WERI-Rb-1 (cell line): ENCODE results near the gene CFAP69.

ENCODE experiments used
- DNase-seq: peaks from one replicate; pipeline ENCODE4 v3.0.0-alpha.2; 2020
- H3K27ac ChIP-seq: fragments of 250-450 bp; sonication (Bioruptor Pico); 2 replicates; pipeline ENCODE4 v1.5.1; 2020; ENCODE audit warnings: mild to moderate bottlenecking, moderate library complexity
- H3K27me3 ChIP-seq: fragments of 250-450 bp; sonication (Bioruptor Pico); 2 replicates; pipeline ENCODE4 v1.5.1; 2021; ENCODE audit warnings: mild to moderate bottlenecking, low read depth, moderate library complexity; ENCODE audit not compliant: insufficient read depth, severe bottlenecking
- H3K36me3 ChIP-seq: fragments of 250-450 bp; sonication (Bioruptor Pico); 2 replicates; pipeline ENCODE4 v1.5.1; 2020; ENCODE audit warnings: mild to moderate bottlenecking, moderate library complexity
- H3K4me3 ChIP-seq: 2 replicates; pipeline ENCODE4 v1.5.1; 2011; ENCODE audit warnings: low read depth, mild to moderate bottlenecking, control low read depth, low read length
- H3K9me3 ChIP-seq: fragments of 250-450 bp; sonication (Bioruptor Pico); 2 replicates; pipeline ENCODE4 v1.5.1; 2021; ENCODE audit warnings: mild to moderate bottlenecking, moderate library complexity; ENCODE audit not compliant: severe bottlenecking
- TF ChIP-seq, protein P1 (sequence below): IDR thresholded peaks from 2 replicates; pipeline ENCODE4 v1.5.1; 2011; ENCODE audit warnings: low read depth, mild to moderate bottlenecking, control low read depth, inconsistent platforms, low read length

Gene CFAP69

DNA sequence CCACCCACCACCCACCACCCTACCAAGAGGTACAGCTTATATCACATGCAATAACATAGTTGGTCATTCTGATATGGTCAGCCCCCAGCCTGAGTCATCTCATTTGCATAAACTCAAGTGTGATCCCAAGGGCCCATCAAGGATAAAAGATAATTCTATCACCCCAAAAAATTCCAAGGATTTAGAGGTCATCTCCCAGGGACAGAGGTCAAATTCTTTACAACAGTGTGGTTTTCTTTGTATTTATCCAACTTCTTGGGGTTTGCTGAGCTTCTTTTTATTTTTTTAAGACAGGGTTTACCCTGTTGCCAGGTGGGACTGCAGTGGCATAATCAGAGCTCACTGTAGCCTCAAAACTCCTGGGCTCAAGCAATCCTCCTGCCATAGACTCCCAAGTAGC is 92.1 kb downstream of the CFAP69 start:
- DNase-seq, result no peak
- TF ChIP-seq, protein P1, sequence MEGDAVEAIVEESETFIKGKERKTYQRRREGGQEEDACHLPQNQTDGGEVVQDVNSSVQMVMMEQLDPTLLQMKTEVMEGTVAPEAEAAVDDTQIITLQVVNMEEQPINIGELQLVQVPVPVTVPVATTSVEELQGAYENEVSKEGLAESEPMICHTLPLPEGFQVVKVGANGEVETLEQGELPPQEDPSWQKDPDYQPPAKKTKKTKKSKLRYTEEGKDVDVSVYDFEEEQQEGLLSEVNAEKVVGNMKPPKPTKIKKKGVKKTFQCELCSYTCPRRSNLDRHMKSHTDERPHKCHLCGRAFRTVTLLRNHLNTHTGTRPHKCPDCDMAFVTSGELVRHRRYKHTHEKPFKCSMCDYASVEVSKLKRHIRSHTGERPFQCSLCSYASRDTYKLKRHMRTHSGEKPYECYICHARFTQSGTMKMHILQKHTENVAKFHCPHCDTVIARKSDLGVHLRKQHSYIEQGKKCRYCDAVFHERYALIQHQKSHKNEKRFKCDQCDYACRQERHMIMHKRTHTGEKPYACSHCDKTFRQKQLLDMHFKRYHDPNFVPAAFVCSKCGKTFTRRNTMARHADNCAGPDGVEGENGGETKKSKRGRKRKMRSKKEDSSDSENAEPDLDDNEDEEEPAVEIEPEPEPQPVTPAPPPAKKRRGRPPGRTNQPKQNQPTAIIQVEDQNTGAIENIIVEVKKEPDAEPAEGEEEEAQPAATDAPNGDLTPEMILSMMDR, result no peak
- no peaks in the 10 kb centered on the region for H3K9me3 ChIP-seq
- no peak overlapping the region for H3K4me3 ChIP-seq
- no peak overlapping the region for H3K27ac ChIP-seq
- H3K36me3 ChIP-seq, result no peaks in the 10 kb centered on the region
- no peaks in the 10 kb centered on the region for H3K27me3 ChIP-seq

DNA sequence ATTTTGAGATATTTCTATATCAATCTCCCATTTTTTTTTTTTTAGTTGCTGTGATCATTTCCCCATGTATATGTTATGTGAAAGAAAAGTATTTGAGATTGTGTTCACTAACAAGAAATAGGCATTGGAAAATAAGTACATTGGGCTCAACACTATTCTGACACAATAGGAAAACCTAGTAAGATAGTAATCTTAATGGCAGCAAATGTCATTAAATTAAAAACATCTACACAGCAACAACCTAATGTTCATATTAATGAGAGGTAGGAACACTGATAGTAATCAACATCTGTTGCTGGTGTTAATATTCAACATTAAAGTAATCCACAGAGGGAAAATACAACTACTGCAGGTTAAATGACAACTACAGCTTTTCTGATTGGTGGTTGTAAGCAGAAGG is 100.0 kb downstream of the CFAP69 start:
- peak overlapping the region; percentile 80 for H3K27ac ChIP-seq
- DNase-seq, result no peak
- H3K36me3 ChIP-seq, result no peaks in the 10 kb centered on the region
- TF ChIP-seq, protein P1, result no peak
- H3K4me3 ChIP-seq, result peak overlapping the region; percentile 98
- no peaks in the 10 kb centered on the region for H3K27me3 ChIP-seq
- H3K9me3 ChIP-seq, result no peaks in the 10 kb centered on the region

DNA sequence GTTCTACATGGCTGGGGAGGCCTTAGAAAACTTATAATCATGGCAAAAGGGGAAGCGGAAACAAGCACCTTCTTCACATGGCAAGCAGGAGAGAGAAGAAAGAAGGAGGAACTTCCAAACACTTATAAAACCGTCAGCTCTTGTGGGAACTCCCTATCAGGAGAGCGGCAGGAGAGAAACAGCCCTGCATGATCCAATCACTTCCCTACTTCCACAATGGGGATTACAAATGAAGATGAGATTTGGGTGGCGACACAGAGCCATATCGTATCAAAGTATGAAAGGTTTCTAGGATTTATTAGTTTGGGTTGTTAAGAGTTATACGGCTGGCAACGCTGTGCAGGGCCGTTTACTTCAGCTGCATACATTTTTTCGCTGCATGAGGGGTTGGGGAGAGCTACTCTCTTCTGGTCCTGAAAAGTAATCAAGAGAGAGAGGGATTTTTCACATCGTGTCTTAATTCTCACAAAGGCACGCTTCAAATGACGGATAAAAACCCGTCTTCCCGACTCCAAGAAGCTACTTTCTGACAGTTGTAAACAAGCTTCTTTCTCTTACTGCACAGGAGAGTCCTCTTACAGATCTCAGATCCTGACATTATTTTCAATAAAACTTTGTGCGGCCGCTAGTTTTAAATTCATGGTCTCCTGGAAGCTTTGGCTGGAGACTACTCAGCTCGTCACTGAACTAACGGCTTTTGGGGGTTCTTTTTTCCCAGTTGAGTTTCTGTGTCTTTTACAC is 100.8 kb downstream of the CFAP69 start:
- Histone ChIP-seq H3K4me3 (peak overlapping the region; percentile 98), H3K36me3 (no peaks in the 10 kb centered on the region), H3K9me3 (no peaks in the 10 kb centered on the region), H3K27me3 (no peaks in the 10 kb centered on the region), H3K27ac (peak overlapping the region; percentile 80)
- peak; percentile 37 for DNase-seq
- TF ChIP-seq, protein P1, result no peak

DNA sequence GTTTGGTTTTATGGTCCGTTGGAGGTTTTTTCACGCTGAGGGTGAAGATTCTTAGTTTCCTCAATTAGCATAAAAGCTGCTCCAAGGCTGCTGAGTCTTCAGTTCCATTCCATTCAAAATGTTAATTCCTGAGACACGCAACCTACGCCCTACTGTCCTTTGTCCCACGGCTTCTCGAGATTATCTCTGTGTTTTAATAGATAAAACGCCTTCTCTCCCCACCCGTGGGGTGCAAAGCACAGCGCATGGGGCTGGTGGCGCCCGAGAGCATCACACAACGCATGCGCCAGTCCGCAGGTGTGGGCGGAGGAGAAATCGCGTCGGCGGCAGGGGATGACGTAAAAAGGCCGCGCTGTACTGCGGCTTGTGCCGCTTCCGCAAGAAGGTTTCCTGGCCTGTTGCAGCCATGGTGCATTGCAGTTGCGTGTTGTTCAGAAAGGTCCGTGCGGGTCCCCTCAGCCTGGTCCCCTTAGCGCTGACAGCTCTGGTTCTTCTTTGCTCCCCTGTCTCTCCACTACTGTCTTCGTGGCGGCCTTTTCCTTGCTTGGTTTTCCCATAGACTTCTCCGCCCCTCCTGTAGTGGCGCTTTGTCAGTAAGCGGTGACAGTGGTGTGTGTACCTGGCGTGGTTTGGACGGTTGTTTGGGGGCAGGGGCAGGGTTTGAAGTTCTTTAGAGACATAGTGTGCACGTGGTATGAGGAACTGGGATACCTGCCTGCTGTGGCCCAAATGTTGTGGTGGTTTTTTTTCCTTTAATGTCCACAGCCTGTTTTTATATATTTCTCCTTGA is 101.6 kb downstream of the CFAP69 start, which contains the start of gene GTPBP10:
TSS of gene GTPBP10 (plus strand) at position 381 of the 790 bp plus-strand sequence. CDS start at position 407, 26 bp downstream.
- no peaks in the 10 kb centered on the region for H3K27me3 ChIP-seq
- peak within 1 kb of the TSS; percentile 80 for H3K27ac ChIP-seq
- DNase-seq, result peak; percentile 94

DNA sequence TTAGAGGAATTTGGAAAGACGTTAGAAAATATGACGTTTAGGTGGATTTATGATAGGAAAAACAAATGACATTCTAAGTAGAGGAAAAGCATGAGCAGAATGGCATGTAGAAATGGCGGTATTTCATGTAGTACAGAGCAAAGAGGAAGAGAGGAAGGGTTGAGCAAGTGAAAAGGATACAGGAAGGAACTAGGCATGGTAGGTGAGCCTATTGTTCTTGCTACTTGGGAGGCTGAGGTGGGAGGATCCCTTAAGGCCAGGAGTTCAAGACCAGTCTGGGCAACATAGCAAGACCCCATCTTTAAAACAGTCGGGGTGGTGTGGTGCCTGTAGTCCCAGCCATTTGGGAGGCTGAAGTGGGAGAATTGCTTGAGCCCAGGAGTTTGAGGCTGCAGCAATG is 102.8 kb downstream of the CFAP69 start:
- H3K9me3 ChIP-seq, result no peaks in the 10 kb centered on the region
- TF ChIP-seq, protein P1, result no peak
- H3K36me3 ChIP-seq, result no peaks in the 10 kb centered on the region
- H3K27me3 ChIP-seq, result no peaks in the 10 kb centered on the region
- no peak overlapping the region for H3K4me3 ChIP-seq
- DNase-seq, result no peak
- no peak overlapping the region for H3K27ac ChIP-seq

More for the DNA sequence above, 101.6 kb downstream of the CFAP69 start, which contains the start of gene GTPBP10:
- TF ChIP-seq, protein P1, result peak; percentile 73
- Histone ChIP-seq H3K4me3 (peak within 1 kb of the TSS; percentile 98), H3K9me3 (no peaks in the 10 kb centered on the region), H3K36me3 (no peaks in the 10 kb centered on the region)
